Peyer's patch (tissue), 4 donors: Measurements from ENCODE around the gene MRPS9. TPM values are rescaled to one million over a fixed set of nuclear protein-coding genes. Genes with fewer than 3 reads are reported as not detected.

ENCODE experiments used
- DNase-seq, 3 donors: peaks; one replicate each; pipeline ENCODE4 v3.0.0-alpha.2; 2017 to 2019
- H3K27ac ChIP-seq, 4 donors: fragments of 200-600 bp; sonication (generic); one replicate each; pipeline ENCODE4 v1.5.1; 2016 to 2019
- H3K27me3 ChIP-seq, 2 donors: fragments of 200-600 bp; sonication (generic); one replicate each; pipeline ENCODE4 v1.5.1; 2019
- H3K36me3 ChIP-seq, 3 donors: fragments of 200-600 bp; sonication (generic); one replicate each; pipeline ENCODE4 v1.5.1; 2016 to 2019
- H3K4me1 ChIP-seq, 4 donors: fragments of 200-600 bp; sonication (generic); one replicate each; pipeline ENCODE4 v1.5.1; 2016 to 2019
- H3K4me3 ChIP-seq, 4 donors: fragments of 200-600 bp; sonication (generic); 1 replicate in 3 of 4; 2 replicates in 1 of 4; pipeline ENCODE4 v1.5.1; 2016 to 2019; ENCODE audit warnings: mild to moderate bottlenecking in 1 of 4
- H3K9me3 ChIP-seq, 4 donors: fragments of 200-600 bp; sonication (generic); one replicate each; pipeline ENCODE4 v1.5.1; 2016 to 2019; ENCODE audit warnings: mild to moderate bottlenecking in 1 of 4
- CTCF ChIP-seq, 6 experiments: fragments of 450-650 bp in 4 of 6; fragments of 200-600 bp in 2 of 6; sonication (generic) in 1 of 6; IDR thresholded peaks; one replicate each; pipeline ENCODE4 v1.5.1; 2017 to 2019; ENCODE audit warnings: antibody characterized with exemption in 6 of 6, mild to moderate bottlenecking in 3 of 6, moderate library complexity in 1 of 6
- POLR2A ChIP-seq, 2 donors: fragments of 450-650 bp; IDR thresholded peaks; one replicate each; pipeline ENCODE4 v1.5.1; 2017; ENCODE audit warnings: antibody characterized with exemption in 2 of 2, mild to moderate bottlenecking in 2 of 2, moderate library complexity in 2 of 2
- total RNA-seq, 4 donors: library from RNA; depleted of rRNA; stranded (reverse); fragments of >200 nt; gene quantifications; one replicate each; pipeline ENCODE4 v1.1.0, GENCODE V29; 2016

The MRPS9 gene
- total RNA-seq, 4 donors from 2014 or later: 9.7 to 34.7 (median 17.5) TPM

GRCh38 chr2:105056245-105056644 is 18.4 kb downstream of the MRPS9 start:
- Histone ChIP-seq H3K4me3 (no peak overlapping the region), H3K9me3 (no peaks in the 10 kb centered on the region), H3K36me3 (peaks cover 0 to under 1% (median 0%) of the 10 kb centered on the region in 3 donors), H3K4me1 (no peaks in the 10 kb centered on the region), H3K27me3 (no peaks in the 10 kb centered on the region), H3K27ac (no peak overlapping the region)
- no peak for TF ChIP-seq POLR2A (IDR thresholded peaks at IDR 0.05)
- no peak for TF ChIP-seq CTCF (IDR thresholded peaks at IDR 0.05)
- no peak for DNase-seq

GRCh38 chr2:105057005-105057404 is 19.1 kb downstream of the MRPS9 start:
- no peaks in the 10 kb centered on the region for H3K27me3 ChIP-seq
- no peaks in the 10 kb centered on the region for H3K36me3 ChIP-seq
- TF ChIP-seq CTCF (IDR thresholded peaks at IDR 0.05) (no peak), POLR2A (IDR thresholded peaks at IDR 0.05) (no peak)
- no peaks in the 10 kb centered on the region for H3K4me1 ChIP-seq
- H3K9me3 ChIP-seq: no peaks in the 10 kb centered on the region
- no peak overlapping the region for H3K27ac ChIP-seq
- no peak overlapping the region for H3K4me3 ChIP-seq
- no peak for DNase-seq

- Histone ChIP-seq H3K4me1 (no peaks in the 10 kb centered on the region), H3K36me3 (no peaks in the 10 kb centered on the region)
- TF ChIP-seq POLR2A (IDR thresholded peaks at IDR 0.05) (no peak), CTCF (IDR thresholded peaks at IDR 0.05) (no peak)
These were observed 23.7 kb downstream of the MRPS9 start for GRCh38 chr2:105061560-105061959.

GRCh38 chr2:105062158-105062557 is 24.3 kb downstream of the MRPS9 start:
- H3K27me3 ChIP-seq: no peaks in the 10 kb centered on the region
- H3K9me3 ChIP-seq: no peaks in the 10 kb centered on the region
- no peaks in the 10 kb centered on the region for H3K36me3 ChIP-seq
- H3K4me3 ChIP-seq: no peak overlapping the region
- H3K4me1 ChIP-seq: no peaks in the 10 kb centered on the region
- no peak for DNase-seq
- no peak overlapping the region for H3K27ac ChIP-seq
- TF ChIP-seq POLR2A (IDR thresholded peaks at IDR 0.05) (no peak), CTCF (IDR thresholded peaks at IDR 0.05) (no peak)

More at GRCh38 chr2:105061560-105061959, 23.7 kb downstream of the MRPS9 start:
- no peaks in the 10 kb centered on the region for H3K27me3 ChIP-seq
- H3K27ac ChIP-seq: no peak overlapping the region
- no peak overlapping the region for H3K4me3 ChIP-seq
- H3K9me3 ChIP-seq: no peaks in the 10 kb centered on the region
- no peak for DNase-seq

GRCh38 chr2:105068387-105068786 is 30.5 kb downstream of the MRPS9 start:
- Histone ChIP-seq H3K36me3 (no peaks in the 10 kb centered on the region), H3K27ac (no peak overlapping the region), H3K4me3 (no peak overlapping the region), H3K9me3 (no peaks in the 10 kb centered on the region), H3K27me3 (no peaks in the 10 kb centered on the region), H3K4me1 (no peaks in the 10 kb centered on the region)
- TF ChIP-seq POLR2A (IDR thresholded peaks at IDR 0.05) (no peak), CTCF (IDR thresholded peaks at IDR 0.05) (no peak)
- DNase-seq: no peak

GRCh38 chr2:105068875-105069274 is 31.0 kb downstream of the MRPS9 start:
- no peaks in the 10 kb centered on the region for H3K9me3 ChIP-seq
- no peak for TF ChIP-seq CTCF (IDR thresholded peaks at IDR 0.05)
- TF ChIP-seq POLR2A (IDR thresholded peaks at IDR 0.05): no peak
- no peaks in the 10 kb centered on the region for H3K27me3 ChIP-seq
- no peaks in the 10 kb centered on the region for H3K36me3 ChIP-seq
- no peak for DNase-seq
- no peak overlapping the region for H3K4me3 ChIP-seq
- no peak overlapping the region for H3K27ac ChIP-seq
- no peaks in the 10 kb centered on the region for H3K4me1 ChIP-seq
